ENCODE results near the gene MBNL3. TPM values are rescaled to one million over a fixed set of nuclear protein-coding genes. Genes with fewer than 3 reads are reported as not detected.

Gene MBNL3
- total and polyA plus RNA-seq, 3 experiments from 2014 or later, result 27.8 to 31.2 (median 31.1) TPM

GRCh38 chrX:132395026-132395425 is 93.8 kb downstream of the MBNL3 start:
- Histone ChIP-seq H3K4me1 (ENCODE audit: insufficient read depth, low read length) (no peaks in the 10 kb centered on the region), H3K4me3 (ENCODE audit: low read length) (no peak overlapping the region), H3K27ac (ENCODE audit: low read depth, low read length) (no peak overlapping the region), H3K27me3 (ENCODE audit: insufficient read depth, low read length, poor library complexity, severe bottlenecking) (no peaks in the 10 kb centered on the region), H3K9me3 (ENCODE audit: low read length) (no peaks in the 10 kb centered on the region), H3K36me3 (ENCODE audit: insufficient read depth, low read length) (no peaks in the 10 kb centered on the region)
- H3K27me3 Mint-ChIP-seq, result peaks cover 0 to 2% of the 10 kb centered on the region in 2 donors
- no peaks in the 10 kb centered on the region for H3K9me3 Mint-ChIP-seq
- H3K36me3 Mint-ChIP-seq, result peaks cover 0 to 21% (median 4%) of the 10 kb centered on the region in 3 donors
- CTCF ChIA-PET, result no interaction called here
- no peak for DNase-seq
- no peak overlapping the region for H3K27ac Mint-ChIP-seq
- POLR2A ChIA-PET, result no interaction called here
- H3K4me1 Mint-ChIP-seq, result peaks cover 2 to 11% (median 11%) of the 10 kb centered on the region in 3 donors
- no peak overlapping the region for H3K4me3 Mint-ChIP-seq

- Histone ChIP-seq H3K9me3 (ENCODE audit: low read length) (no peaks in the 10 kb centered on the region), H3K36me3 (ENCODE audit: insufficient read depth, low read length) (no peaks in the 10 kb centered on the region), H3K27me3 (ENCODE audit: insufficient read depth, low read length, poor library complexity, severe bottlenecking) (no peaks in the 10 kb centered on the region), H3K4me1 (ENCODE audit: insufficient read depth, low read length) (no peaks in the 10 kb centered on the region), H3K4me3 (ENCODE audit: low read length) (no peak overlapping the region), H3K27ac (ENCODE audit: low read depth, low read length) (no peak overlapping the region)
- Mint-ChIP-seq H3K27ac (no peak overlapping the region), H3K4me3 (no peak overlapping the region), H3K27me3 (peaks cover 0 to 2% of the 10 kb centered on the region in 2 donors), H3K4me1 (peaks cover 2 to 11% (median 11%) of the 10 kb centered on the region in 3 donors), H3K9me3 (no peaks in the 10 kb centered on the region), H3K36me3 (peaks cover 0 to 21% (median 4%) of the 10 kb centered on the region in 3 donors)
- CTCF ChIA-PET, result no interaction called here
- POLR2A ChIA-PET, result no interaction called here
- no peak for DNase-seq
Observed at GRCh38 chrX:132394591-132394990, 94.2 kb downstream of the MBNL3 start.

GRCh38 chrX:132393992-132394391 is 94.8 kb downstream of the MBNL3 start:
- Mint-ChIP-seq H3K9me3 (no peaks in the 10 kb centered on the region), H3K4me1 (peaks cover 2 to 11% (median 11%) of the 10 kb centered on the region in 3 donors), H3K27ac (no peak overlapping the region), H3K4me3 (no peak overlapping the region), H3K36me3 (peaks cover 0 to 26% (median 4%) of the 10 kb centered on the region in 3 donors), H3K27me3 (peaks cover 0 to 2% of the 10 kb centered on the region in 2 donors)
- POLR2A ChIA-PET, result no interaction called here
- Histone ChIP-seq H3K27me3 (ENCODE audit: insufficient read depth, low read length, poor library complexity, severe bottlenecking) (no peaks in the 10 kb centered on the region), H3K27ac (ENCODE audit: low read depth, low read length) (no peak overlapping the region), H3K9me3 (ENCODE audit: low read length) (no peaks in the 10 kb centered on the region), H3K36me3 (ENCODE audit: insufficient read depth, low read length) (no peaks in the 10 kb centered on the region), H3K4me3 (ENCODE audit: low read length) (no peak overlapping the region), H3K4me1 (ENCODE audit: insufficient read depth, low read length) (no peaks in the 10 kb centered on the region)
- DNase-seq, result no peak
- CTCF ChIA-PET, result no interaction called here

- no peak overlapping the region for H3K27ac ChIP-seq (ENCODE audit: low read depth, low read length)
- no peaks in the 10 kb centered on the region for H3K9me3 ChIP-seq (ENCODE audit: low read length)
- Mint-ChIP-seq H3K4me1 (peaks cover 2 to 7% (median 6%) of the 10 kb centered on the region in 3 donors), H3K27me3 (peaks cover 0 to 2% of the 10 kb centered on the region in 2 donors), H3K27ac (peak overlapping the region in 1 of 8 donors; percentile 23), H3K9me3 (no peaks in the 10 kb centered on the region), H3K36me3 (peaks cover 0 to 31% (median 3%) of the 10 kb centered on the region in 3 donors), H3K4me3 (no peak overlapping the region)
- no peak for DNase-seq
- CTCF ChIA-PET, result no interaction called here
- H3K27me3 ChIP-seq (ENCODE audit: insufficient read depth, low read length, poor library complexity, severe bottlenecking), result no peaks in the 10 kb centered on the region
- H3K36me3 ChIP-seq (ENCODE audit: insufficient read depth, low read length), result no peaks in the 10 kb centered on the region
- no peak overlapping the region for H3K4me3 ChIP-seq (ENCODE audit: low read length)
- POLR2A ChIA-PET, result no interaction called here
- no peaks in the 10 kb centered on the region for H3K4me1 ChIP-seq (ENCODE audit: insufficient read depth, low read length)
Observed at GRCh38 chrX:132393485-132393884, 95.4 kb downstream of the MBNL3 start.

GRCh38 chrX:132393085-132393484 is 95.8 kb downstream of the MBNL3 start:
- H3K27ac ChIP-seq (ENCODE audit: low read depth, low read length), result no peak overlapping the region
- CTCF ChIA-PET, result no interaction called here
- Mint-ChIP-seq H3K27ac (peak overlapping the region in 1 of 8 donors; percentile 23), H3K9me3 (no peaks in the 10 kb centered on the region), H3K4me3 (no peak overlapping the region), H3K27me3 (peaks cover 0 to 2% of the 10 kb centered on the region in 2 donors), H3K36me3 (peaks cover 0 to 32% (median 3%) of the 10 kb centered on the region in 3 donors), H3K4me1 (peaks cover 2 to 3% (median 2%) of the 10 kb centered on the region in 3 donors)
- POLR2A ChIA-PET, result no interaction called here
- no peaks in the 10 kb centered on the region for H3K4me1 ChIP-seq (ENCODE audit: insufficient read depth, low read length)
- DNase-seq, result no peak
- H3K36me3 ChIP-seq (ENCODE audit: insufficient read depth, low read length), result no peaks in the 10 kb centered on the region
- no peaks in the 10 kb centered on the region for H3K27me3 ChIP-seq (ENCODE audit: insufficient read depth, low read length, poor library complexity, severe bottlenecking)
- no peaks in the 10 kb centered on the region for H3K9me3 ChIP-seq (ENCODE audit: low read length)
- no peak overlapping the region for H3K4me3 ChIP-seq (ENCODE audit: low read length)

GRCh38 chrX:132390792-132391191 is 98.0 kb downstream of the MBNL3 start:
- Mint-ChIP-seq H3K27ac (no peak overlapping the region), H3K9me3 (no peaks in the 10 kb centered on the region), H3K4me1 (peaks cover 0 to 2% (median 0%) of the 10 kb centered on the region in 3 donors), H3K36me3 (peaks cover 0 to 44% (median 0%) of the 10 kb centered on the region in 3 donors), H3K27me3 (peaks cover 0 to 2% of the 10 kb centered on the region in 2 donors), H3K4me3 (no peak overlapping the region)
- CTCF ChIA-PET, result no interaction called here
- Histone ChIP-seq H3K36me3 (ENCODE audit: insufficient read depth, low read length) (no peaks in the 10 kb centered on the region), H3K4me3 (ENCODE audit: low read length) (no peak overlapping the region), H3K9me3 (ENCODE audit: low read length) (no peaks in the 10 kb centered on the region), H3K27ac (ENCODE audit: low read depth, low read length) (no peak overlapping the region), H3K4me1 (ENCODE audit: insufficient read depth, low read length) (no peaks in the 10 kb centered on the region), H3K27me3 (ENCODE audit: insufficient read depth, low read length, poor library complexity, severe bottlenecking) (no peaks in the 10 kb centered on the region)
- POLR2A ChIA-PET, result no interaction called here
- no peak for DNase-seq

- Histone ChIP-seq H3K27me3 (ENCODE audit: insufficient read depth, low read length, poor library complexity, severe bottlenecking) (no peaks in the 10 kb centered on the region), H3K9me3 (ENCODE audit: low read length) (no peaks in the 10 kb centered on the region), H3K4me1 (ENCODE audit: insufficient read depth, low read length) (no peaks in the 10 kb centered on the region), H3K27ac (ENCODE audit: low read depth, low read length) (no peak overlapping the region), H3K36me3 (ENCODE audit: insufficient read depth, low read length) (no peaks in the 10 kb centered on the region), H3K4me3 (ENCODE audit: low read length) (no peak overlapping the region)
- Mint-ChIP-seq H3K27me3 (peaks cover 0 to 2% of the 10 kb centered on the region in 2 donors), H3K4me3 (no peak overlapping the region), H3K36me3 (peaks cover 0 to 46% (median 0%) of the 10 kb centered on the region in 3 donors), H3K9me3 (no peaks in the 10 kb centered on the region), H3K27ac (no peak overlapping the region), H3K4me1 (peaks cover 0 to 2% (median 0%) of the 10 kb centered on the region in 3 donors)
- ChIA-PET POLR2A (no interaction called here), CTCF (no interaction called here)
- no peak for DNase-seq
Observed at GRCh38 chrX:132389480-132389879, 99.4 kb downstream of the MBNL3 start.

- Mint-ChIP-seq H3K27ac (no peak overlapping the region), H3K4me3 (no peak overlapping the region), H3K4me1 (peaks cover 0 to 2% (median 0%) of the 10 kb centered on the region in 3 donors), H3K36me3 (peaks cover 0 to 51% (median 0%) of the 10 kb centered on the region in 3 donors), H3K9me3 (no peaks in the 10 kb centered on the region), H3K27me3 (peaks cover 0 to 2% of the 10 kb centered on the region in 2 donors)
- ChIA-PET POLR2A (no interaction called here), CTCF (no interaction called here)
- Histone ChIP-seq H3K4me1 (ENCODE audit: insufficient read depth, low read length) (no peaks in the 10 kb centered on the region), H3K36me3 (ENCODE audit: insufficient read depth, low read length) (no peaks in the 10 kb centered on the region), H3K4me3 (ENCODE audit: low read length) (no peak overlapping the region), H3K27ac (ENCODE audit: low read depth, low read length) (no peak overlapping the region), H3K27me3 (ENCODE audit: insufficient read depth, low read length, poor library complexity, severe bottlenecking) (no peaks in the 10 kb centered on the region), H3K9me3 (ENCODE audit: low read length) (no peaks in the 10 kb centered on the region)
- DNase-seq, result no peak
Observed at GRCh38 chrX:132388371-132388770, 100.5 kb downstream of the MBNL3 start.
